Right lobe of liver (tissue), 6 donors: ENCODE data around the gene PUS7. TPM values are rescaled to one million over a fixed set of nuclear protein-coding genes. Genes with fewer than 3 reads are reported as not detected.
A peak's percentile ranks its signal among the peaks of the same experiment; 100 is the strongest.

Experiments
- ATAC-seq, 4 donors: fragments of 200-7000 bp; cut with Tn5 transposase; one replicate each; pipeline ENCODE4 v1.9.1; 2020; ENCODE audit warnings: mild to moderate bottlenecking in 4 of 4, moderate library complexity in 4 of 4
- DNase-seq, 3 donors: peaks; one replicate each; pipeline ENCODE4 v3.0.0-alpha.2; 2020
- H3K27ac ChIP-seq, 3 donors: fragments of 200-600 bp; one replicate each; pipeline ENCODE4 v1.8.0; 2022
- H3K27me3 ChIP-seq, 2 donors: fragments of 200-600 bp; one replicate each; pipeline ENCODE4 v1.8.0; 2022
- H3K36me3 ChIP-seq, 4 donors: fragments of 200-600 bp; sonication (generic) in 1 of 4; one replicate each; pipeline versions ENCODE4 v1.5.1 to v1.8.0; 2017 to 2022; ENCODE audit warnings: control low read depth in 1 of 4
- H3K4me1 ChIP-seq, 4 donors: fragments of 200-600 bp; sonication (generic) in 1 of 4; one replicate each; pipeline versions ENCODE4 v1.5.1 to v1.8.0; 2017 to 2022; ENCODE audit warnings: control low read depth in 1 of 4
- H3K4me3 ChIP-seq, 3 donors: fragments of 200-600 bp; one replicate each; pipeline ENCODE4 v1.8.0; 2022
- H3K9me3 ChIP-seq, 4 donors: fragments of 200-600 bp; sonication (generic) in 1 of 4; one replicate each; pipeline versions ENCODE4 v1.5.1 to v1.8.0; 2017 to 2022; ENCODE audit warnings: control low read depth in 1 of 4
- CTCF ChIP-seq, 4 donors: fragments of 200-600 bp in 3 of 4; fragments of 450-650 bp in 1 of 4; IDR thresholded peaks; one replicate each; pipeline versions ENCODE4 v1.5.1 to v1.8.0; 2016 to 2022; ENCODE audit warnings: antibody characterized with exemption in 4 of 4, mild to moderate bottlenecking in 2 of 4
- POLR2A ChIP-seq: fragments of 450-650 bp; IDR thresholded peaks from one replicate; pipeline ENCODE4 v1.6.1; 2017; ENCODE audit warnings: antibody characterized with exemption, mild to moderate bottlenecking
- WGBS: methylation state at CpG from one replicate; pipeline ENCODE4 v1.1.6; 2018; ENCODE audit warnings: low coverage, low lambda C conversion rate; ENCODE audit not compliant: insufficient coverage; ENCODE audit errors: missing lambda C conversion rate; 5-methylcytosine and 5-hydroxymethylcytosine counted together
- intact Hi-C, 2 donors: fragments of 100-400 bp; cut with DNase I; formaldehyde crosslinking; loops; one replicate each; pipeline versions ENCODE4 v1.11.2 to v1.14.1; 2022
- long read RNA-seq: library from polyadenylated mRNA; unstranded; transcript quantifications from one replicate; pipeline ENCODE4 v2.0.0, GENCODE V29; 2019
- total RNA-seq, 6 experiments: library from RNA; depleted of rRNA in 2 of 6; stranded (reverse); fragments of >200 nt in 2 of 6; fragmentation: NEBNext Ultra II Directional in 3 of 6; extraction: Animal tissue kit (Norgen Biotek cat#: 25700) in 3 of 6; gene quantifications; one replicate each; pipeline versions ENCODE4 v1.1.0 to v1.2.4, GENCODE V29; 2016 to 2023
- donor health status: DM: no; HTN: yes; CAD: no.
- donor health status: DM: no; HTN: no; CAD: no.
- donor health status: DM: no; HTN: no; CAD: no.
- donor health status: DM: no; HTN: yes; CAD: no.
- donor health status: DM: no; HTN: yes; CAD: no.

Gene PUS7
- total RNA-seq, result 10 to 100 TPM in 1 of 6 experiments, 1 to 10 TPM in 5; 4.2 to 15.7 (median 6.8) TPM
- long read RNA-seq, partial matches to known transcripts, result 1 of 2 reads
- long read RNA-seq, other reads (novel, unspliced or antisense), result 1 of 2 reads

GRCh38 chr7:105521717-105522463 is at the start of gene PUS7:
TSS of gene PUS7 (minus strand) at chr7:105522271. CDS start at chr7:105508512, 13,759 bp downstream.
- DNase-seq (peak; percentile 91 to 93 (median 91)), ATAC-seq (peak; percentile 93 to 96 (median 95))
- Histone ChIP-seq H3K27ac (peak within 1 kb of the TSS; percentile 68 to 79 (median 76)), H3K4me1 (peaks cover 0 to 17% (median 4%) of the 10 kb centered on the region in 4 donors), H3K4me3 (peak within 1 kb of the TSS; percentile 82 to 96 (median 88)), H3K9me3 (no peaks in the 10 kb centered on the region), H3K36me3 (no peaks in the 10 kb centered on the region), H3K27me3 (no peaks in the 10 kb centered on the region)
- intact Hi-C loops, result no loop called here
- TF ChIP-seq CTCF (IDR thresholded peaks at IDR 0.05) (peak in 1 of 4 donors; percentile 5), POLR2A (peak; percentile 77)
- 0% methylated on average over 11 of the region's 96 CpGs for WGBS

GRCh38 chr7:105567821-105568220 is 45.8 kb upstream of the PUS7 start:
- H3K27me3 ChIP-seq, result no peaks in the 10 kb centered on the region
- no peak overlapping the region for H3K27ac ChIP-seq
- H3K9me3 ChIP-seq, result no peaks in the 10 kb centered on the region
- no peaks in the 10 kb centered on the region for H3K4me1 ChIP-seq
- no peak overlapping the region for H3K4me3 ChIP-seq
- no peak for DNase-seq
- TF ChIP-seq CTCF (IDR thresholded peaks at IDR 0.05) (no peak), POLR2A (no peak)
- peaks cover 0 to 52% (median 11%) of the 10 kb centered on the region in 4 donors for H3K36me3 ChIP-seq
- WGBS, result 100% methylated on average over 3 of the region's 3 CpGs
- ATAC-seq, result no peak
- intact Hi-C loops, result no loop called here

- no peaks in the 10 kb centered on the region for H3K4me1 ChIP-seq
- TF ChIP-seq POLR2A, result no peak
- no peak for TF ChIP-seq CTCF (IDR thresholded peaks at IDR 0.05)
- H3K27ac ChIP-seq, result no peak overlapping the region
- no peak for ATAC-seq
- H3K27me3 ChIP-seq, result no peaks in the 10 kb centered on the region
- H3K4me3 ChIP-seq, result no peak overlapping the region
- H3K36me3 ChIP-seq, result peaks cover 0 to 52% (median 11%) of the 10 kb centered on the region in 4 donors
- intact Hi-C loops, result no loop called here
- WGBS, result 56% methylated on average over 2 of the region's 2 CpGs
- no peaks in the 10 kb centered on the region for H3K9me3 ChIP-seq
- DNase-seq, result no peak
Observed at GRCh38 chr7:105567024-105567423, 45.0 kb upstream of the PUS7 start.

GRCh38 chr7:105565190-105565589 is 43.1 kb upstream of the PUS7 start:
- WGBS, result 93% methylated on average over 4 of the region's 4 CpGs
- Histone ChIP-seq H3K9me3 (no peaks in the 10 kb centered on the region), H3K27me3 (no peaks in the 10 kb centered on the region), H3K4me1 (no peaks in the 10 kb centered on the region), H3K4me3 (no peak overlapping the region), H3K27ac (no peak overlapping the region), H3K36me3 (peaks cover 0 to 59% (median 13%) of the 10 kb centered on the region in 4 donors)
- intact Hi-C loops, result no loop called here
- DNase-seq, result no peak
- ATAC-seq, result no peak
- TF ChIP-seq POLR2A (no peak), CTCF (IDR thresholded peaks at IDR 0.05) (no peak)
